Endothelial cell of umbilical vein (primary cell): Measurements from ENCODE around the gene PRKCD. TPM values are rescaled to one million over a fixed set of nuclear protein-coding genes. Genes with fewer than 3 reads are reported as not detected.

Experiments used
- BruUV-seq: library from RNA; stranded (reverse); fragments of 400-500 nt; replicated peaks from 2 replicates; lab custom pipeline; 2021; lab: Mats Ljungman, UMichigan
- CTCF ChIA-PET: fragments of 300-600, 350-600 bp; sonication (Branson Sonifier 250); formaldehyde crosslinking; loops from one replicate; lab custom pipeline; 2021; ENCODE audit warnings: antibody characterized with exemption, inconsistent platforms; lab: Charles Lee
- POLR2A ChIA-PET: fragments of 300-600, 350-600 bp; sonication (Branson Sonifier 250); formaldehyde crosslinking; loops from one replicate; lab custom pipeline; 2021; ENCODE audit warnings: antibody characterized with exemption, inconsistent platforms; lab: Charles Lee
- DNase-seq: peaks from one replicate; pipeline ENCODE4 v3.0.0-alpha.2; 2011; ENCODE audit warnings: low read depth, low spot score
- FAIRE-seq: peaks from 2 replicates; lab custom pipeline; 2011; peaks lifted over from hg19 to GRCh38; lab: Jason Lieb, UNC
- H2AFZ ChIP-seq: 2 replicates; pipeline ENCODE4 v1.6.0; 2012; ENCODE audit warnings: low read depth, low read length, control low read depth, inconsistent platforms
- H3K27ac ChIP-seq: 2 replicates; pipeline ENCODE4 v1.5.1; 2011; ENCODE audit warnings: low read depth, mild to moderate bottlenecking, control low read depth, low read length, moderate library complexity; ENCODE audit not compliant: insufficient read depth
- H3K27me3 ChIP-seq, 2 experiments: 2 replicates each; pipeline versions ENCODE4 v1.6.0 to v1.6.1; 2011; ENCODE audit warnings: low read length in 2 of 2, mixed read lengths in 1 of 2; ENCODE audit not compliant: control insufficient read depth in 2 of 2, insufficient read depth in 2 of 2
- H3K36me3 ChIP-seq, 2 experiments: 2 replicates in 1 of 2; 3 replicates in 1 of 2; pipeline ENCODE4 v1.5.1; 2011; ENCODE audit warnings: low read length in 2 of 2, mild to moderate bottlenecking in 1 of 2, moderate library complexity in 1 of 2; ENCODE audit not compliant: control insufficient read depth in 2 of 2, insufficient read depth in 2 of 2; ENCODE audit errors: extremely low read depth in 1 of 2
- H3K4me1 ChIP-seq: 3 replicates; pipeline ENCODE4 v1.5.1; 2011; ENCODE audit warnings: mild to moderate bottlenecking, low read length; ENCODE audit not compliant: control insufficient read depth, insufficient read depth; ENCODE audit errors: extremely low read depth
- H3K4me2 ChIP-seq: 2 replicates; pipeline ENCODE4 v1.6.1; 2011; ENCODE audit warnings: low read length, control low read depth, mixed read lengths; ENCODE audit not compliant: insufficient read depth
- H3K4me3 ChIP-seq, 3 experiments: fragments of 200-600 bp in 1 of 3; sonication (generic), shearing (Covaris generic) in 1 of 3; replicated peaks in 1 of 3; 2 replicates each; pipeline ENCODE4 v1.5.1; 2011 to 2016; ENCODE audit warnings: control low read depth in 3 of 3, low read length in 3 of 3, mild to moderate bottlenecking in 2 of 3, inconsistent platforms in 1 of 3, low read depth in 1 of 3, moderate library complexity in 1 of 3; ENCODE audit not compliant: insufficient read depth in 1 of 3
- H3K79me2 ChIP-seq: 2 replicates; pipeline ENCODE4 v1.6.0; 2012; ENCODE audit warnings: low read length, inconsistent platforms; ENCODE audit not compliant: control insufficient read depth, insufficient read depth
- H3K9ac ChIP-seq: replicated peaks from 2 replicates; pipeline ENCODE3; 2011; ENCODE audit warnings: low read length, control low read depth; ENCODE audit not compliant: insufficient read depth; ENCODE audit errors: extremely low read depth
- H3K9me1 ChIP-seq: replicated peaks from 3 replicates; pipeline ENCODE4 v1.6.0; 2011; ENCODE audit warnings: mild to moderate bottlenecking, low read length; ENCODE audit not compliant: control insufficient read depth, insufficient read depth; ENCODE audit errors: extremely low read depth
- H3K9me3 ChIP-seq: replicated peaks from 2 replicates; pipeline ENCODE4 v1.5.1; 2012; ENCODE audit warnings: low read length, inconsistent platforms; ENCODE audit not compliant: control insufficient read depth, insufficient read depth
- H4K20me1 ChIP-seq: replicated peaks from 2 replicates; pipeline ENCODE3; 2011; ENCODE audit warnings: mild to moderate bottlenecking, low read length; ENCODE audit not compliant: control insufficient read depth, insufficient read depth; ENCODE audit errors: extremely low read depth
- EZH2 ChIP-seq: IDR thresholded peaks from 2 replicates; pipeline ENCODE4 v1.6.1; 2012; ENCODE audit warnings: borderline replicate concordance, low read depth, mild to moderate bottlenecking, moderate library complexity, low read length, inconsistent platforms; ENCODE audit not compliant: severe bottlenecking
- FOS ChIP-seq: IDR thresholded peaks from 2 replicates; pipeline ENCODE4 v1.6.1; 2011; ENCODE audit warnings: mild to moderate bottlenecking, low read length, moderate library complexity, borderline replicate concordance; ENCODE audit not compliant: insufficient read depth
- GATA2 ChIP-seq: IDR thresholded peaks from 2 replicates; pipeline ENCODE4 v1.7.0; 2011; ENCODE audit warnings: low read depth, mild to moderate bottlenecking, moderate library complexity, mixed read lengths, low read length; ENCODE audit not compliant: insufficient read length, insufficient read depth
- JUN ChIP-seq: IDR thresholded peaks from 2 replicates; pipeline ENCODE4 v1.6.1; 2011; ENCODE audit warnings: borderline replicate concordance, low read depth; ENCODE audit not compliant: insufficient read length, insufficient read depth
- MYC ChIP-seq: IDR thresholded peaks from one replicate; pipeline ENCODE4 v1.6.1; 2011; ENCODE audit warnings: mild to moderate bottlenecking, low read depth, low read length
- POLR2A ChIP-seq: IDR thresholded peaks from 2 replicates; pipeline ENCODE4 v1.6.1; 2012; ENCODE audit warnings: low read depth, mild to moderate bottlenecking, control low read depth, low read length
- POLR2AphosphoS5 ChIP-seq: IDR thresholded peaks from 2 replicates; pipeline ENCODE4 v1.6.1; 2012; ENCODE audit warnings: low read depth, mild to moderate bottlenecking, control low read depth, low read length, moderate library complexity; ENCODE audit not compliant: insufficient read depth
- dilution Hi-C: fragments of 300-500 bp; cut with MboI; formaldehyde crosslinking; loops from one replicate; pipeline ENCODE4 v1.15.0; 2019; ENCODE audit warnings: low sequenced_read_pairs; ENCODE audit not compliant: extremely low pct_ligation_motif_present
- intact Hi-C: fragments of 100-400 bp; cut with micrococcal nuclease; formaldehyde crosslinking; loops from one replicate; pipeline ENCODE4 v1.10.0; 2022
- polyA plus RNA-seq, 4 experiments: library from polyadenylated mRNA; depleted of rRNA in 3 of 4; stranded (reverse) in 3 of 4; unstranded in 1 of 4; fragments of >200 nt; gene quantifications; 2 replicates each; pipeline versions ENCODE4 v1.2.1 to v1.2.3, GENCODE V29; 2011 to 2012; ENCODE audit warnings: missing spikeins in 1 of 4
- total RNA-seq: library from RNA; stranded (reverse); gene quantifications from 2 replicates; pipeline ENCODE4 v1.2.3, GENCODE V29; 2021
- TF ChIP-seq, protein P1 (sequence below): IDR thresholded peaks from 2 replicates; pipeline ENCODE4 v1.6.1; 2011; ENCODE audit not compliant: insufficient read depth, insufficient read length
- TF ChIP-seq, protein P2 (sequence below), 2 donors: IDR thresholded peaks; 1 replicate in 1 of 2; 2 replicates in 1 of 2; pipeline ENCODE4 v1.5.1; 2011; ENCODE audit warnings: low read length in 2 of 2, mild to moderate bottlenecking in 2 of 2, moderate library complexity in 2 of 2, control low read depth in 1 of 2, inconsistent platforms in 1 of 2, low read depth in 1 of 2; ENCODE audit not compliant: insufficient read depth in 1 of 2; ENCODE audit errors: extremely low read depth in 1 of 2

The PRKCD gene
- total and polyA plus RNA-seq, 2 donors (not counting 3 experiments of a cell fraction or from before 2014, with no cell fraction given): 15.5 to 19.0 TPM

DNA sequence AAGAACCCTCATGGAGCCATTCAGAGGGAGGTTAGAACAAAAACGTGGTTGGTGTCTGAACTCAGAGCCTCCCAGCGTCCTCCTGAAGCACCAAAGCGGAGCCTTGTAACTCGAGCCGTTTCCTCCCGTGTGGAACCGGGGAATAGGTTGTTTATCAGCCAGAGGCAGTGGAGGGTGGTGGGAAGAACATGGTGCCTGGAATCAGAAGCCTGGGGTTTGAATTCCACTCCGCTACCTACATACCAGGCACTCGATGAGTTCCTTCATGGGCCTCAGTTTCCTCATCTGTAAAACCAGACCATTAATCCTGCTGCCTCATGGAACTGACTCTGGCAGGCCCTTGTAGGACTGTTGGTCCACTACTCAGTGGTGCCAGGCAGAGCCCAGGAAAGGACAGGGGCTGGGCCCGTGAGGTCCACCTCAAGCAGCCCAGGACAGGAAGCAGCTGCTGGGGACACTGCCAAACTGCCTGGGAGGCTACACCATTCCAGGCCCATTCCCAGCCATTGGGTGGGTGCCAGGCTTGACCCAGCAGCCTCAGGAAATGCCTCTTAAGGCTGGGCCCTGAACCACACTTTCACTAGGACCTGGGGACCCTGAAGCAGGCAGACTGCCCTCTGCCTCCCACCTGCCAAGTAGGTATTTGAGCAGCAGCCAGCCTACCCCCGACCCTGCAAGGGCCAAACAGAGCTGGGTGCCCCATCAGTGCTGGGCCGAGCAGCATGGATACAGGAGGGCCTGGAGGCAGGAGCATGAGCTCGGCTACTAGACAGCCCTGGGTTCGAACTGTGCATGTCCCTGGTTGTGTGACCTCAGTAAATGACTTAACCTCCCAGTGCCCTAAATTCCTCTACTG lies 33.4 kb downstream of the PRKCD start:
- intact Hi-C loops: loop anchor here (2.0 kb wide), 1 partner anchor 34 kb away; the partner anchor contains the start of gene PRKCD
- Histone ChIP-seq H3K4me3 (no peak overlapping the region), H3K9ac (no peak overlapping the region), H2AFZ (no peak overlapping the region), H3K9me3 (no peaks in the 10 kb centered on the region), H3K4me2 (no peak overlapping the region), H4K20me1 (no peaks in the 10 kb centered on the region), H3K27me3 (no peaks in the 10 kb centered on the region), H3K9me1 (no peaks in the 10 kb centered on the region), H3K27ac (no peak overlapping the region), H3K79me2 (no peaks in the 10 kb centered on the region), H3K36me3 (no peaks in the 10 kb centered on the region), H3K4me1 (peaks cover 11% of the 10 kb centered on the region)
- FAIRE-seq (peak; percentile 69), DNase-seq (peak; percentile 39)
- no TSS peak for BruUV-seq
- TF ChIP-seq POLR2AphosphoS5: peak; percentile 24
- TF ChIP-seq, protein P1, sequence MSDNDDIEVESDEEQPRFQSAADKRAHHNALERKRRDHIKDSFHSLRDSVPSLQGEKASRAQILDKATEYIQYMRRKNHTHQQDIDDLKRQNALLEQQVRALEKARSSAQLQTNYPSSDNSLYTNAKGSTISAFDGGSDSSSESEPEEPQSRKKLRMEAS: no peak
- CTCF ChIA-PET: interaction anchor here (0.9 to 8.2 kb wide), 9 partner anchors 10 to 85 kb away, joined by 3 to 199 read pairs (median 17); partner anchors contain the start of gene PRKCD
- POLR2A ChIA-PET: no interaction called here
- dilution Hi-C loops: no loop called here

DNA sequence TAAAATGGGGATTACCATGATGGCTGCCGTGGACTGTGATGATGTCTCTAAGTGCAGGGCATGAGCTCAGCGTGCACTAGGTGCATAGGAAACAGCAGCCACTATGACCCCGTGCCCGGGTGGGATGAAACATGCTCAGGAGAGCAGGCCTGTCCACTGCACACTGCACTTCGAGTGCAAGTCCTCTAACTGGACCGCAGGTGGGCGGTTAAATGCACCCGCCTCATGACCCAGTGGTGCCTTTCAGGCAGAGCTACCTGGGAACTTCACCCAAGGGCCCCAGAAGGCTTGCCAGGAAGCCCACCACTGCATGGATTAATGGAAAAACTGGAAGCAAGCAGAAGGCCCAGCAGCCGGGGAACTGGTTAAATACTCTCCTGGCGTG lies 34.0 kb downstream of the PRKCD start:
- Histone ChIP-seq H3K4me1 (peaks cover 11% of the 10 kb centered on the region), H3K4me2 (no peak overlapping the region), H2AFZ (no peak overlapping the region), H3K27me3 (no peaks in the 10 kb centered on the region), H4K20me1 (no peaks in the 10 kb centered on the region), H3K79me2 (no peaks in the 10 kb centered on the region), H3K9me1 (no peaks in the 10 kb centered on the region), H3K36me3 (no peaks in the 10 kb centered on the region), H3K4me3 (no peak overlapping the region), H3K9me3 (no peaks in the 10 kb centered on the region), H3K27ac (no peak overlapping the region), H3K9ac (no peak overlapping the region)
- intact Hi-C loops: loop anchor here (2.0 kb wide), 1 partner anchor 34 kb away; the partner anchor contains the start of gene PRKCD
- dilution Hi-C loops: no loop called here
- FAIRE-seq (no peak), DNase-seq (no peak)
- CTCF ChIA-PET: interaction anchor here (0.9 to 8.2 kb wide), 13 partner anchors 11 to 85 kb away, joined by 3 to 199 read pairs (median 6); partner anchors contain the start of gene PRKCD
- POLR2A ChIA-PET: no interaction called here
- no TSS peak for BruUV-seq
- TF ChIP-seq, protein P1: no peak
- TF ChIP-seq EZH2 (no peak), POLR2A (no peak), JUN (no peak), GATA2 (no peak), MYC (no peak), FOS (no peak), POLR2AphosphoS5 (no peak)
- TF ChIP-seq, protein P2, sequence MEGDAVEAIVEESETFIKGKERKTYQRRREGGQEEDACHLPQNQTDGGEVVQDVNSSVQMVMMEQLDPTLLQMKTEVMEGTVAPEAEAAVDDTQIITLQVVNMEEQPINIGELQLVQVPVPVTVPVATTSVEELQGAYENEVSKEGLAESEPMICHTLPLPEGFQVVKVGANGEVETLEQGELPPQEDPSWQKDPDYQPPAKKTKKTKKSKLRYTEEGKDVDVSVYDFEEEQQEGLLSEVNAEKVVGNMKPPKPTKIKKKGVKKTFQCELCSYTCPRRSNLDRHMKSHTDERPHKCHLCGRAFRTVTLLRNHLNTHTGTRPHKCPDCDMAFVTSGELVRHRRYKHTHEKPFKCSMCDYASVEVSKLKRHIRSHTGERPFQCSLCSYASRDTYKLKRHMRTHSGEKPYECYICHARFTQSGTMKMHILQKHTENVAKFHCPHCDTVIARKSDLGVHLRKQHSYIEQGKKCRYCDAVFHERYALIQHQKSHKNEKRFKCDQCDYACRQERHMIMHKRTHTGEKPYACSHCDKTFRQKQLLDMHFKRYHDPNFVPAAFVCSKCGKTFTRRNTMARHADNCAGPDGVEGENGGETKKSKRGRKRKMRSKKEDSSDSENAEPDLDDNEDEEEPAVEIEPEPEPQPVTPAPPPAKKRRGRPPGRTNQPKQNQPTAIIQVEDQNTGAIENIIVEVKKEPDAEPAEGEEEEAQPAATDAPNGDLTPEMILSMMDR (IDR thresholded peaks at IDR 0.05; ENCODE audit: extremely low read depth in 1 of 2, insufficient read depth in 1 of 2, low read depth in 1 of 2, low read length in 2 of 2): no peak
